Panc1 (cell line): ENCODE data around the gene PKD2L2. TPM values are rescaled to one million over a fixed set of nuclear protein-coding genes. Genes with fewer than 3 reads are reported as not detected.

ENCODE experiments used
- ATAC-seq: fragments of 200-7000 bp; cut with Tn5 transposase; 2 replicates; pipeline ENCODE4 v1.9.1; 2020; ENCODE audit warnings: mild to moderate bottlenecking, moderate library complexity
- BruUV-seq: library from RNA; stranded (reverse); fragments of 400-500 nt; replicated peaks from 2 replicates; lab custom pipeline; 2021; lab: Mats Ljungman, UMichigan
- CTCF ChIA-PET: fragments of 300-600 bp; sonication (Branson Sonifier 250); formaldehyde crosslinking; loops from one replicate; lab custom pipeline; 2022; ENCODE audit warnings: antibody characterized with exemption; lab: Charles Lee
- POLR2A ChIA-PET: fragments of 300-600 bp; sonication (Branson Sonifier 250); formaldehyde crosslinking; loops from one replicate; lab custom pipeline; 2022; ENCODE audit warnings: antibody characterized with exemption; lab: Charles Lee
- DNase-seq: peaks from one replicate; pipeline ENCODE4 v3.0.0-alpha.2; 2010; ENCODE audit warnings: low read depth, low spot score
- H3K27ac ChIP-seq: 2 replicates; pipeline ENCODE4 v1.5.1; 2011; ENCODE audit warnings: mild to moderate bottlenecking, low read length, inconsistent platforms
- H3K27me3 ChIP-seq: fragments of 200-500 bp; sonication (Bioruptor generic); 2 replicates; pipeline ENCODE4 v1.6.0; 2014; ENCODE audit warnings: low read length, inconsistent platforms; ENCODE audit not compliant: control insufficient read depth, insufficient read depth
- H3K36me3 ChIP-seq: fragments of 200-500 bp; sonication (Bioruptor generic); 2 replicates; pipeline ENCODE4 v1.5.1; 2014; ENCODE audit warnings: inconsistent platforms, mild to moderate bottlenecking, low read length, moderate library complexity; ENCODE audit not compliant: control insufficient read depth, insufficient read depth
- H3K4me1 ChIP-seq: 2 replicates; pipeline ENCODE4 v1.5.1; 2011; ENCODE audit warnings: inconsistent platforms, mild to moderate bottlenecking, low read length, moderate library complexity; ENCODE audit not compliant: control insufficient read depth, insufficient read depth
- H3K4me3 ChIP-seq, 2 experiments: 2 replicates each; pipeline ENCODE4 v1.5.1; 2011 to 2012; ENCODE audit warnings: low read depth in 2 of 2, low read length in 2 of 2, mild to moderate bottlenecking in 2 of 2, inconsistent platforms in 1 of 2, moderate library complexity in 1 of 2
- H3K9me3 ChIP-seq: fragments of 200-500 bp; sonication (Bioruptor generic); 2 replicates; pipeline ENCODE4 v1.5.1; 2014; ENCODE audit warnings: low read depth, mild to moderate bottlenecking, inconsistent platforms, low read length, moderate library complexity; ENCODE audit not compliant: control insufficient read depth, insufficient read depth
- CTCF ChIP-seq: fragments of 450-650 bp; IDR thresholded peaks from 2 replicates; pipeline ENCODE4 v1.5.1; 2017; ENCODE audit warnings: mild to moderate bottlenecking
- POLR2AphosphoS5 ChIP-seq: IDR thresholded peaks from 2 replicates; pipeline ENCODE4 v1.6.1; 2012; ENCODE audit warnings: mild to moderate bottlenecking, low read depth, low read length, moderate library complexity
- REST ChIP-seq, 2 experiments: IDR thresholded peaks; 2 replicates each; pipeline ENCODE4 v1.6.1; 2011 to 2012; ENCODE audit warnings: low read depth in 2 of 2, control low read depth in 1 of 2, low read length in 1 of 2, mild to moderate bottlenecking in 1 of 2, moderate library complexity in 1 of 2; ENCODE audit not compliant: insufficient read depth in 1 of 2
- SIN3A ChIP-seq: IDR thresholded peaks from 2 replicates; pipeline ENCODE4 v1.6.1; 2012; ENCODE audit warnings: low read depth, mild to moderate bottlenecking, low read length, moderate library complexity, borderline replicate concordance; ENCODE audit not compliant: insufficient read depth
- TCF7L2 ChIP-seq: IDR thresholded peaks from 2 replicates; pipeline ENCODE4 v1.6.1; 2011; ENCODE audit warnings: mild to moderate bottlenecking, low read depth, low read length, inconsistent platforms
- in situ Hi-C: cut with HindIII; loops from 2 replicates; pipeline ENCODE4 v1.10.0; 2016; ENCODE audit warnings: low sequenced_read_pairs, low pct_unique_long_range_greater_than_20kb
- intact Hi-C: fragments of 100-400 bp; cut with micrococcal nuclease; formaldehyde crosslinking; loops from one replicate; pipeline ENCODE4 v1.10.0; 2022; ENCODE audit not compliant: unreplicated experiment
- total RNA-seq: library from RNA; stranded (reverse); gene quantifications from one replicate; pipeline ENCODE4 v1.2.1, GENCODE V29; 2021; ENCODE audit not compliant: unreplicated experiment

Gene PKD2L2
- total RNA-seq, 1 experiment from 2014 or later = not detected

GRCh38 chr5:137975208-137975607 lies 86.0 kb downstream of the PKD2L2 start:
- peaks cover 8% of the 10 kb centered on the region for H3K36me3 ChIP-seq
- in situ Hi-C loops (no loop called here), intact Hi-C loops (no loop called here)

GRCh38 chr5:137989419-137989818 lies 100.2 kb downstream of the PKD2L2 start:
- ATAC-seq = no peak
- Histone ChIP-seq H3K27ac (no peak overlapping the region), H3K4me1 (no peaks in the 10 kb centered on the region), H3K9me3 (no peaks in the 10 kb centered on the region), H3K27me3 (no peaks in the 10 kb centered on the region), H3K36me3 (peaks cover 7% of the 10 kb centered on the region), H3K4me3 (no peak overlapping the region)
- CTCF ChIA-PET = no interaction called here
- no TSS peak for BruUV-seq
- no peak for TF ChIP-seq CTCF
- TF ChIP-seq POLR2AphosphoS5 = no peak
- TF ChIP-seq REST (IDR thresholded peaks at IDR 0.05; ENCODE audit: insufficient read depth in 1 of 2, low read depth in 2 of 2, low read length in 1 of 2) = no peak
- no peak for TF ChIP-seq SIN3A
- no peak for TF ChIP-seq TCF7L2
- intact Hi-C loops (no loop called here), in situ Hi-C loops (no loop called here)
- POLR2A ChIA-PET = no interaction called here
- no peak for DNase-seq

More at GRCh38 chr5:137975208-137975607, 86.0 kb downstream of the PKD2L2 start:
- DNase-seq = no peak
- no peak for ATAC-seq
- H3K9me3 ChIP-seq = no peaks in the 10 kb centered on the region
- no peak overlapping the region for H3K27ac ChIP-seq
- ChIA-PET POLR2A (no interaction called here), CTCF (no interaction called here)
- no peaks in the 10 kb centered on the region for H3K27me3 ChIP-seq
- no peak for TF ChIP-seq CTCF
- H3K4me1 ChIP-seq = no peaks in the 10 kb centered on the region
- BruUV-seq = TSS peak; percentile 20
- no peak overlapping the region for H3K4me3 ChIP-seq

Other genes starting within 250 kb of the PKD2L2 start
- 1.9 TPM for gene KLHL3, start 153.4 kb upstream of the PKD2L2 start, total RNA-seq
- 33.3 TPM for gene HNRNPA0, start 135.1 kb upstream of the PKD2L2 start, total RNA-seq
- gene MYOT, start 21.6 kb upstream of the PKD2L2 start, total RNA-seq = not detected
- 34.9 TPM for gene FAM13B, start 143.6 kb downstream of the PKD2L2 start, total RNA-seq
- gene WNT8A, start 194.6 kb downstream of the PKD2L2 start, total RNA-seq = not detected
- 1.7 TPM for gene NME5, start 250.0 kb downstream of the PKD2L2 start, total RNA-seq